HepG2 (cell line): ENCODE data around the gene TMEM164.

ENCODE experiments used
- CHCHD3 ChIP-seq: sonication (generic); formaldehyde crosslinking; IDR thresholded peaks from 2 replicates; pipeline ENCODE4 v1.8.0; 2022; ENCODE audit warnings: mild to moderate bottlenecking, missing genetic modification reagents, moderate library complexity
- EP300 ChIP-seq, 3 experiments: sonication (generic) in 1 of 3; formaldehyde crosslinking in 1 of 3; IDR thresholded peaks; 2 replicates each; pipeline versions ENCODE4 v1.5.1 to v1.6.1; 2011 to 2020; ENCODE audit warnings: low read depth in 2 of 3, low read length in 2 of 3, borderline replicate concordance in 1 of 3, improper control_type of control experiment in 1 of 3, mild to moderate bottlenecking in 1 of 3, missing genetic modification reagents in 1 of 3, moderate library complexity in 1 of 3
- EZH2 ChIP-seq: conservative IDR thresholded peaks from 2 replicates; pipeline ENCODE4 v1.6.1; 2012; ENCODE audit warnings: mild to moderate bottlenecking, low read depth, low read length, moderate library complexity
- HNRNPLL ChIP-seq: fragments of 200-400 bp; formaldehyde crosslinking; IDR thresholded peaks from 2 replicates; pipeline ENCODE4 v1.6.1; 2017; ENCODE audit warnings: mild to moderate bottlenecking, low read depth, low read length; ENCODE audit not compliant: poor library complexity, severe bottlenecking
- KLF13 ChIP-seq: sonication (generic); formaldehyde crosslinking; IDR thresholded peaks from 2 replicates; pipeline ENCODE4 v1.4.0; 2020; ENCODE audit warnings: mild to moderate bottlenecking, missing genetic modification reagents
- REXO4 ChIP-seq: sonication (generic); formaldehyde crosslinking; IDR thresholded peaks from 2 replicates; pipeline ENCODE4 v1.8.0; 2022; ENCODE audit warnings: missing genetic modification reagents, mild to moderate bottlenecking, borderline replicate concordance
- SIN3A ChIP-seq: IDR thresholded peaks from 2 replicates; pipeline ENCODE4 v1.6.1; 2011; ENCODE audit warnings: low read depth, mild to moderate bottlenecking, control low read depth, low read length, borderline replicate concordance
- SP1 ChIP-seq, 2 experiments: fragments of 450-650 bp in 1 of 2; sonication (generic) in 1 of 2; formaldehyde crosslinking in 1 of 2; IDR thresholded peaks; 2 replicates each; pipeline versions ENCODE4 v1.4.0 to v1.6.1; 2016 to 2020; ENCODE audit warnings: missing genetic modification reagents in 1 of 2
- ZNF10 ChIP-seq: sonication (generic); formaldehyde crosslinking; IDR thresholded peaks from 2 replicates; pipeline ENCODE4 v1.4.0; 2020; ENCODE audit warnings: mild to moderate bottlenecking, low read depth, missing genetic modification reagents, borderline replicate concordance
- ZNF124 ChIP-seq: sonication (generic); formaldehyde crosslinking; IDR thresholded peaks from 2 replicates; pipeline ENCODE4 v1.4.0; 2020; ENCODE audit warnings: missing genetic modification reagents
- ZNF281 ChIP-seq: sonication (generic); formaldehyde crosslinking; IDR thresholded peaks from 2 replicates; pipeline ENCODE4 v1.4.0; 2020; ENCODE audit warnings: missing genetic modification reagents, borderline replicate concordance
- ZNF768 ChIP-seq: sonication (generic); formaldehyde crosslinking; IDR thresholded peaks from 2 replicates; pipeline ENCODE4 v1.4.0; 2020; ENCODE audit warnings: missing genetic modification reagents

GRCh38 chrX:110060846-110061537 is 58.1 kb downstream of the TMEM164 start:
- no peak for TF ChIP-seq EZH2
- TF ChIP-seq REXO4, result no peak
- TF ChIP-seq KLF13, result no peak
- no peak for TF ChIP-seq ZNF10 (CRISPR knock-in tag)
- TF ChIP-seq SIN3A, result no peak
- TF ChIP-seq ZNF124, result no peak
- TF ChIP-seq ZNF768 (CRISPR knock-in tag), result no peak
- TF ChIP-seq EP300 (IDR thresholded peaks at IDR 0.05; ENCODE audit: low read depth in 2 of 2, low read length in 2 of 2), result no peak
- TF ChIP-seq EP300 (CRISPR knock-in tag; IDR thresholded peaks at IDR 0.05; ENCODE audit: borderline replicate concordance), result no peak
- no peak for TF ChIP-seq CHCHD3
- no peak for TF ChIP-seq HNRNPLL
- no peak for TF ChIP-seq SP1 (IDR thresholded peaks at IDR 0.05)
- no peak for TF ChIP-seq SP1 (CRISPR knock-in tag; IDR thresholded peaks at IDR 0.05)
- TF ChIP-seq ZNF281 (CRISPR knock-in tag), result no peak
